ENCODE measurements around the gene TNS3.

Gene TNS3

GRCh38 chr7:47400741-47401206, 181.1 kb downstream of the TNS3 start:
- DNase-seq, result no peak

- DNase-seq, result no peak
Observed at GRCh38 chr7:47400001-47400400, 181.9 kb downstream of the TNS3 start.

- DNase-seq, result no peak
Observed at GRCh38 chr7:47394751-47395252, 187.1 kb downstream of the TNS3 start.

GRCh38 chr7:47394216-47394615, 187.7 kb downstream of the TNS3 start:
- no peak for DNase-seq

GRCh38 chr7:47393406-47393805, 188.5 kb downstream of the TNS3 start:
- DNase-seq, result no peak

- DNase-seq, result no peak
Observed at GRCh38 chr7:47392241-47392759, 189.6 kb downstream of the TNS3 start.

GRCh38 chr7:47391726-47392125, 190.2 kb downstream of the TNS3 start:
- no peak for DNase-seq

GRCh38 chr7:47390914-47391313, 191.0 kb downstream of the TNS3 start:
- DNase-seq, result no peak

GRCh38 chr7:47389923-47390630, 191.8 kb downstream of the TNS3 start:
- no peak for DNase-seq

GRCh38 chr7:47389171-47389922, 192.6 kb downstream of the TNS3 start:
- no peak for DNase-seq

- DNase-seq, result no peak
Observed at GRCh38 chr7:47387506-47387905, 194.4 kb downstream of the TNS3 start.

- no peak for DNase-seq
Observed at GRCh38 chr7:47386273-47386835, 195.6 kb downstream of the TNS3 start.

GRCh38 chr7:47385536-47386125, 196.3 kb downstream of the TNS3 start:
- DNase-seq, result no peak

- DNase-seq, result no peak
Observed at GRCh38 chr7:47384755-47385535, 197.0 kb downstream of the TNS3 start.

- no peak for DNase-seq
Observed at GRCh38 chr7:47383696-47384445, 198.0 kb downstream of the TNS3 start.

- no peak for DNase-seq
Observed at GRCh38 chr7:47383072-47383471, 198.8 kb downstream of the TNS3 start.

GRCh38 chr7:47382200-47382599, 199.7 kb downstream of the TNS3 start:
- no peak for DNase-seq

- DNase-seq, result no peak
Observed at GRCh38 chr7:47381134-47381495, 200.8 kb downstream of the TNS3 start.

GRCh38 chr7:47380325-47381133, 201.4 kb downstream of the TNS3 start:
- no peak for DNase-seq

- DNase-seq, result no peak
Observed at GRCh38 chr7:47379629-47380324, 202.1 kb downstream of the TNS3 start.
